Endometrium (tissue), 2 donors: ENCODE data around the gene CHD6.

Experiments
- FAIRE-seq: peaks from 2 replicates; lab custom pipeline; 2012; peaks lifted over from hg19 to GRCh38; lab: Jason Lieb, UNC
- donor health status: control.
- donor health status: control.

CHD6 gene

DNA sequence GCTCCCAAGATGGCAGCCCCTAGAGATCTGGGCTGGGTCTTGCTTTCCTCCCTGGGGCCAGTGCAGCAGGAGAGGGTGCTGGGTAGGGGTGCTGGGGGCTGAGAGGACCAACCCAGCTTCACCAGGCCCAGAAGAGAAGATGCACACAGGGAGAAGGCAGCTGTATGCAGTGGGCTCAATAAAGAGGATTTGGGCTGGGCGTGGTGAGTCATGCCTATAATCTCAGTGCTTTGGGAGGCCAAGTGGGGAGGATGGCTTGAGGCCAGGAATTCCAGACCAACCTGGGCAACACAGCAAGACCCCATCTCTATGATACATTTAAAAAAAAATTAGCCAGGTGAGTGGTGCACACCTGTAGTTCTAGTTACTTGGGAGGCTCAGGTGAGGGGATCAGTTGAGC is 225.9 kb downstream of the CHD6 start:
- no peak for FAIRE-seq

DNA sequence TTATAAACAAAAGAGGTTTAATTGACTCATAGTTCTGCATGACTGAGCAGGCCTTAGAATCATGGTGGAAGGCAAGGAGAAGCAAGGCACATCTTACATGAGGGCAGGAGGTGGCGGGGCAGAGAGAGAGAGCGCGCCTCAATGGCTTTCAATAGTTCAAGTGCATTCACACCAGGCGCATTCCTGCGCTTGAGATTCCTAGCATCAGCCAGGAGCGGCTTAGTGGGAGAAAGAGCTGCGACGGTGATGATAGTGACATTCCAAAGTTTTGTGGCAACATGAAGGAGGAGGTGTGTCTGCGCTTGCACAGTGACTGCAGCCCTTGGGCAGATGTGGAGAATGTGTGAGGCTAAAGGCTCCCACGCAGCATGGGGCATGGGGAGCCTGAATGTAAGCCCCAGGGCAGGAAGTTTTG is 226.6 kb downstream of the CHD6 start:
- FAIRE-seq, result no peak

GRCh38 chr20:41390889-41391288 is 227.3 kb downstream of the CHD6 start:
- FAIRE-seq, result no peak

DNA sequence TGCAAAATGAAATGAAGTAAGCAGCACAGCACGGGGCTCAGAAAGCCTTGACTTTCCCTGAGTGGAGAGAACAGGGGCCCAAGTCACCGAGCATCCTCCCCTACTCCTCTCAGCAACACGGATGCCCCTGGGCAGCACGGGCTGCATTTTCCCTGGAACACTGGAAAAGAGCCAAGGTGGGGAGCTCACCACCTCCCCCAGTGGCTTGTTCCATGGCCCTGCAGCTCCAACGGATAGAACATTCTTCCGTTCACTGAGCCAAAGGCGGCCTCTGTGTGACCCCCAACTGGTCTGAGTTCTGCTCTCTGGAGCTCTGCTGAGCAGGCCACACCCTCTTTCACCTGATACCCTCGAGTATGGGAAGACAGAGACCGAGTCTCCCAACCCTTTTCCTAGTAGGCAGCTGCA is 230.7 kb downstream of the CHD6 start:
- no peak for FAIRE-seq

DNA sequence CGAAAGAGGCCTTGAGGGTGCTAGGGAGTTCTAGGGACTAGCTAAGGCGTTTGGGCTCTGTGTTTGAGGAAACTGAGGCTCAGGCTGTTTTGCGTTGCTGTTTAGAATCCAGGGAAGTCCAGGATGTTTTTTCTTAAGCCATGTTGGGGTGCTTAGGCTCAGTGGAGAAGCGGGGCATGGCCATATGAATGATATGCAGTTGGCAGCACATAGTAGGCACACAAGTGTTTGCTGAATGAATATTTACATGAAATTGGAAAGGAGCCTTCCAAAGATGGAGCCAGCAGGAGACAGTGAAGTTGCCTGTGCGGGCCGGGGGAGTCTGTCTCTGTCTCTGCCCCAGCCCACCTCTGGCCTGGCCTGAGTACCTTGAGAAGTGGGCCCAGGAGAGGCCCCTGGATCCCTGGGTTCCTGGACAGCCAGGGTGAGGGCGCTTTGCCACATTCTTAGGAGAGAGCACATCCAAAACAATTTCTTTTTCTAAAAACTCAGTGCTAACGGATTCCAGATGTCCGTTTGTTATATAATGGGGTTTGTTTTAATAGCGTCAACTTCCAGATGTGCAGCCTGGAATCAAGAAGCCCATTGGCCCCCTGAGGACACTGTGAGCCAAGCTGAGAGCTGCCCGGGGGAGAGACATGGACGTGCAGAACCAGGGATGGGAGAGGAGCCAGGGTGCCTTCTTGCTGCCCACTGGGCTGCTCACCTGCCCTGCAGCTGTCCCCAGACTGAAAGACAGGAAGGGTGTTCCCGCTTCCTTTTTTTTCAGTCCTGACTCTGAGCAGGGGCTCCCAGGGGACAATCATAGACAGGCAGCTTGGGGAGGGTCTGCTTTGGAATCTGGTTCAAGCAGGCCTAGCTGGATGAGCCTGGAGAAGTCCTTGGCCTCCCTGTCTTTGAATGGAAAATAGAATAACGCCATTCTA is 231.4 kb downstream of the CHD6 start:
- FAIRE-seq, result peak; percentile 76

DNA sequence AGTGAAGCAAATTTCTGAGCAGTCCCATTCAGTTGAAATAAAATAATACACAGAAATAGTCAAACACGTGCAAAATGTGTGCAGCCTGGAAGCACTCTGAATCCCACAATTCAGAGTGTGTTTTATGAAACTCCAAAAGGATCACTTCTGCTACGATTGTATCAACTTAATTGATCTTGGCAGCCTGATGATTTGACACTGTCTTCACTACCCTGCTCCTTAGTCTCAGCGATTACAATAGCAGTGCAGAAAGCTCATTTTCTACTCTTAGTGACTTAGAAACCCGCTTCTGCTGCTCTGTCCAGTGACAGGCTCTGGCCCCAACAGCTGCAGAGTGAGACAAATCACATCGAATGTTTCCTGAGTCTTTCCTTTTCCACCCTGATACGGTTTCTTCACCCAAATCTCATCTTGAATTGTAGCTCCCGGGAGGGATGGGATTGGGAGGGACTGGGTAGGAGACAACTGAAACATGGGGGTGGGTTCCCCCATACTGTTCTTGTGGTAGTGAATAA is 235.3 kb downstream of the CHD6 start:
- no peak for FAIRE-seq

GRCh38 chr20:41380551-41381193 is 237.5 kb downstream of the CHD6 start:
- no peak for FAIRE-seq

DNA sequence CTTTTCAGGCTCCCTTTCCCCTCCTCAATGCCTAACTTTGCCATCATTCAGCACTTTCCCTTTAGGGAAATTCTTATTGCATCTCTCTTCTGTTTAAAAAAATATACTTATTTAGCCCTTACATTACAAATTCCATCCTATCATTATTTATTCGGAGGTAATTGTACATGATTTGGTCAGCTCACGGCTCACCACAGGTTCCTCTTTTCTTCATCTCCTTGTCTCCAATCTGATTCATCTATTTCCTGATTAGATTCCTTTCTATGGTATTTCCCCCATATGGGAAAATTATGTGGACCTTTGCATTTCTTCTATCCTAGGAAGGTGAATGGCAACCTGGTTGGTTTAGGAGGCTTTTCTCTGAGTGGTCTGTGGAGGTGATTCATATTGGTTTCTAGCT is 238.6 kb downstream of the CHD6 start:
- FAIRE-seq, result no peak

DNA sequence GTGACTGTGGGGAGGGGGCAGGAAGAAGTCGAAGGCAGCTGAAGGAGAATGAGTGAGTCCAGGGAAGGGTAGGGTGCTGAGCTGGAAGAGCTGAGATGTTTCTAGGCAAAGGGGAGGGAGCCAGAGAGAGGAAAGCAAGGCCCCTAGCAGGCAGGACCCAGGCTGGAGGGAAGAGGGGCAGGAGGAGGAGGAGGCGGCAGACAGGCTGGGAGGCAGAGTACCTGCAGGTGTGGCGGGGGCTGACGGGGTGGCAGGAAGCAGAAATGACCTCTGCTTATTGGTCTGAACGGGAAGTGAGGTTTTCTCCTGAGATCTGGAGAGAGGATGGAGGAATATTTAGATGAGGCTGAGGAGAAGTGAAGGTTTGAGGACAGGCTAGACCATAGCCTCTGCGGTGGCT is 240.9 kb downstream of the CHD6 start:
- FAIRE-seq, result no peak

GRCh38 chr20:41376349-41376748 is 241.8 kb downstream of the CHD6 start:
- FAIRE-seq, result no peak

- no peak for FAIRE-seq
Observed at GRCh38 chr20:41375846-41376245, 242.3 kb downstream of the CHD6 start.

GRCh38 chr20:41373931-41374920 is 244.0 kb downstream of the CHD6 start:
- FAIRE-seq, result no peak

DNA sequence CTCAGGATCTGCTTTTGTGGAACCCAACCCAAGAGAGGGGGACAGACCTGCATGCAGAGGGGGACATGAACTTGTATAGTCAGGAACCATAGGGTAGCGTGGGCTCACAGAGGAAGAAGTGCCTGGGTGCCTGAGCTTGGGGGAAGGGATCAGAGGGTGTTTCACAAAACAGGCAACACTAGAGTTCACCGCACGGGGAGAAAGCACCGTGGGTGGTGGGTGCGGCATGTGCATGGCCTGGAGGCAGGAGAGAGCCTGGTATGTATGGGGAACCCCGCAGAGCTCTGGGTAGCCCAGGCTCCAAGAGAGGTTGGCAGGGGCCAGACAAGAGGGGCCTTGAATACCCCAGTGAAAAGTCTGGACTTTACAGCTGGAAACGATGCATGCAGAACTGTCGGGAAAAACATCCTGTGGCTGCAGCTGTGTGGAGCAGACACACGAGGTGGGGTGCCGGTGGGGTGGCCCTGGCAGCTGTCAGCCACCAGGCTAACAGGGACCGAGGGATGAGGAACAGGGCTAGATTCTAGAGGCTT is 244.9 kb downstream of the CHD6 start:
- no peak for FAIRE-seq

DNA sequence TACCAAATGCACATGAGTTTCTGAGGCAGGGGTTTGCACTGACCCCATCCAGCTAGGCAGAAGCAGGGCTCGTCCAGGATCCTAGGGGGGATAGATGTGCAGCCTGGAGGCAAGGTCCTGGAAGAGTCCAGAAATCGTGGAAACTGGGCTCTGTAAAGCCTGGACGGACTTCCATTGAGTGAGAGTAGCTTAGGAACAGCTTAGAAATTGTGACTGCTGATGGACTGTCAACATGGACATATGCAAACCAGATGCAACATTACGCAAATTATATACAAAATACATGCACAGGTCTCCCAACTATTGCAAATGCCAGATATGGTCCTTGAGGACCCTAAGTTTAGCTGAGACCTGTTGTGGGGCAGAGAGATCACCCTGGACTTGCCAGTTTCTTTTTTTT is 246.8 kb downstream of the CHD6 start:
- no peak for FAIRE-seq

DNA sequence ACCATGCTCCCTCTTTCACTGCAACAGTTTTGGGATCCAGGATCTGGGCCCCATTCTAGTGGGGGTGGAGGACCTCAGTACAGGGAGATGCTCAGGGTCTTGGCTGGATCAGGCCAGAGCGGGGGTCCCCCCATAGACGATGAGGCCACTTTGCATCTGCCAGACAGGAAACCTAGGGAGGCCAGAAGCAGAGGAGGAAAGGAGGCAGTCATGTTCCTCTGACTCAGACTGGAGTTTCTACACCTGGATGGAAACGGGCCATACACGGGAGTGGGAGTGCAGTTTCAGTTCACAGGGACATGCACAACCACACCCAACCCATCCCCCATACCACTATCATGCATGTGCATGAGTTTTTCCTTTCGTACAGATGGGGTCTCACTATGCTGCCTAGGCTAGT is 248.0 kb downstream of the CHD6 start:
- no peak for FAIRE-seq

- no peak for FAIRE-seq
Observed at GRCh38 chr20:41369673-41370072, 248.5 kb downstream of the CHD6 start.

- no peak for FAIRE-seq
Observed at GRCh38 chr20:41367956-41368355, 250.2 kb downstream of the CHD6 start.

DNA sequence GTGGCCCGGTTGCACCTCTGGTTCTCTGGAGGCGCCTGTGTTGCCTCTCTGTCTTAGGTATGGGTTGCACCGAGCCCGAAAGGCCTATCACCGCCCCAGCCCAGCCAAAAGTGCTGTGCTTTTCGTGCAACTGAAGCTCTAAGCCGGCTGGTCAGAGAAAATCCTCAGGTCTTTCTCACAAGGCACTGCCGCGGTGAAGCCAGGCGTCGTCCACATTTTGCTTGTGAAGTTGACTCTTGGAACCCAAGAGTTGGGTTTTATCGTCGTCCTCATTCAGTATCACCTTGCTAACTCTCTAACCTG is 250.8 kb downstream of the CHD6 start:
- no peak for FAIRE-seq

DNA sequence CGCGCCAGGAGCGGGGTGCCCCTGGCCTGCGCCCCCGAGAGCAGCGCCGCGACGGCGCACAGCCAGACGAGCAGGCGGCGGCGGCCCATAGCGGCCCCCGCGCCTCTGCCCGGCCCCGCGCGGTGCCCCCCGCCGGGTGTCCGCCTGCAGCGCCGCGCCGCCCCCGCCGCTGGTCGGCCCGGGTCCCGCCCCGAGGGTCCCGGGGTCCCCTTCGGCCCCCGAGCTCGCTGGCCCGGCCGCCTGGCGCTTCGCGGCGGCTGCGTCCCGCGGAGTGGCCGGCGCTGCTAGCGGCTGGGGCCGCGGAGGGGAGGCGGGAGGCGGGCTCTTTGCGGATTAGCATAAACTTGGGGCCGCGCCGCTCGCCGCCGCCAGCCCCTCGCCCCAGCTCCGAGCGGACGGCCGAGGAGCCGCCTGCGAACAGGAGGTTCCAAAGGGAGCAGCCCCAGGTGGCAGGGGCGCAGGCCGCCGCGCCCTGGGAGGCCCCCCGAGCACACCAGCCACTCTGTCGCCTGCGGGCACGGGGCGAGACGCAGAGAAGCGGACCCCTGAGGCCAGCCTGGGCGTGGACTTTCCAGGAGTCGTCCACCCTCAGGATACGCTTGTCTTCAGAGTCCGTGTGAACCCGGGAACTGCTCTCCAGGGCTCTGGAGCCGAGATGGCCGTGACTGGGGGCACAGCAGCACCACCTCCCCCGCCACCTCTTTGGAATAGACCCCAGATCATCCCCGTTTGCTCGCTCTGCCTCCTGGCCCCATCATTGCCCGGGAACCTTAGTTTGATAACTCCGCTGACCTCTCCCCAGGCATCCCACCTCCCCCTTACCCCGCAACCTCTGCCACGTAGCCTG is 251.4 kb downstream of the CHD6 start, which contains the start of gene EMILIN3:
EMILIN3 (minus strand) TSS at position 273 of the 847 bp plus-strand sequence; CDS start at position 89, 184 bp downstream.
- no peak for FAIRE-seq

DNA sequence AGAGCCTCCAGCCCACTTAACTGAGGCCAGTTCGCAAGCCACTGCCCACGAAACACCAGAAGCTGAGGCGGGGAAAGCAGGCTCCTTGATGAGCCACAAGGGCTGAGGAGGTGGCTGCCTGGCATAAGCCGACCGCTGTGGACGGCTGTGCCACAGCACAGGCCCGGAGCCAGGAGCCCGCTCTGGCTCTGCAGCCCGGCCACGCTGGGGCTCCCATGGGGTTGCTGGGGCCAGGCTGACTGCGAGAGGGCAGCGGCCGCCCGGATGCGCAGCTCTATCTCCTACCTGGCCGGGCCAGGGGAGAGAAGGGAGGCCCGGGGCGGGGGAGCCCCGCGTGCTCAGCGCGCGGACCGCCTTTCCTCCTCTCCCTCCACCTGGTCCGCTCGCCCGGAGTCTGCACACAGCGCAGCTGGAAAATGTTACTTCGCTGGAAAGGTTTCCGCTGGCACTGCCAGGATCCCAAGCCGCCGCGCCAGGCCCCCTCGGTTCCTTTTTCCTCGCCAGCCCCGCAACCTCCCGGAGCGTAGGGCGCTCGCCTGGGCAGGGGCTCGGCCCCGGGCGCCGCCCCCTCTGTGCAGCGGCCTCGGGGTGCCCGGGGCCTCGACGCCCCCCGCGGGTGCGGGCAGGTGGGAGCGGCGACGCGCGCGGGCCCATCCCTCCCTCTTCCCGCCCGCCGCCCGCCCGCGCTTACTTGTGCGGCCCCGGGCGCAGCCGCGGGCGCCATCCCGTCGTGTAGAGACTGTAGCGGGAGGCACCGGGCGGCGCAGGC is 252.2 kb downstream of the CHD6 start:
- FAIRE-seq, result no peak
